Uterus (tissue), 2 donors: ENCODE results near the gene FGF21.

ENCODE experiments used
- CTCF ChIP-seq, 4 experiments: fragments of 200-600 bp in 2 of 4; fragments of 450-650 bp in 2 of 4; sonication (generic) in 2 of 4; IDR thresholded peaks; one replicate each; pipeline ENCODE4 v1.5.1; 2016 to 2019; ENCODE audit warnings: antibody characterized with exemption in 4 of 4, mild to moderate bottlenecking in 2 of 4, moderate library complexity in 1 of 4
- POLR2A ChIP-seq, 2 donors: fragments of 450-650 bp; IDR thresholded peaks; one replicate each; pipeline ENCODE4 v1.6.1; 2016; ENCODE audit warnings: antibody characterized with exemption in 2 of 2, mild to moderate bottlenecking in 1 of 2, moderate library complexity in 1 of 2

- no peak for TF ChIP-seq POLR2A (IDR thresholded peaks at IDR 0.05)
- TF ChIP-seq CTCF (IDR thresholded peaks at IDR 0.05), result no peak
These were observed 25.5 kb downstream of the FGF21 start for GRCh38 chr19:48780631-48781391.
